HUES64 (cell line): ENCODE results near the gene GOLGA6B.
"Not testable (repeated sequence)": the region's sequence is repeated elsewhere in the genome, so short reads cannot be mapped to it uniquely, and the experiment has no call there.

Experiments
- H3K27ac ChIP-seq: 2 replicates; pipeline ENCODE4 v1.7.0; 2013; ENCODE audit warnings: low read depth, low read length, inconsistent platforms
- H3K27me3 ChIP-seq: 2 replicates; pipeline ENCODE4 v1.6.1; 2013; ENCODE audit warnings: mild to moderate bottlenecking, low read length; ENCODE audit not compliant: insufficient read depth
- H3K36me3 ChIP-seq: 2 replicates; pipeline ENCODE4 v1.6.1; 2013; ENCODE audit warnings: mild to moderate bottlenecking, low read length; ENCODE audit not compliant: insufficient read depth
- H3K4me1 ChIP-seq: 2 replicates; pipeline ENCODE4 v1.6.1; 2013; ENCODE audit warnings: mild to moderate bottlenecking, low read length, moderate library complexity; ENCODE audit not compliant: insufficient read depth
- H3K4me3 ChIP-seq: 2 replicates; pipeline ENCODE4 v1.5.1; 2013; ENCODE audit warnings: mild to moderate bottlenecking, low read length, moderate library complexity
- H3K9ac ChIP-seq: 2 replicates; pipeline ENCODE4 v1.6.1; 2013; ENCODE audit warnings: mild to moderate bottlenecking, low read depth, low read length
- H3K9me3 ChIP-seq: 2 replicates; pipeline ENCODE4 v1.6.1; 2013; ENCODE audit warnings: low read depth, low read length; ENCODE audit not compliant: insufficient read depth
- WGBS: fragments of 150-250, 120-280 bp; methylation state at CpG from one replicate; pipeline ENCODE4 v1.1.7; 2013; ENCODE audit warnings: missing lambda C conversion rate; 5-methylcytosine and 5-hydroxymethylcytosine counted together

GOLGA6B gene

DNA sequence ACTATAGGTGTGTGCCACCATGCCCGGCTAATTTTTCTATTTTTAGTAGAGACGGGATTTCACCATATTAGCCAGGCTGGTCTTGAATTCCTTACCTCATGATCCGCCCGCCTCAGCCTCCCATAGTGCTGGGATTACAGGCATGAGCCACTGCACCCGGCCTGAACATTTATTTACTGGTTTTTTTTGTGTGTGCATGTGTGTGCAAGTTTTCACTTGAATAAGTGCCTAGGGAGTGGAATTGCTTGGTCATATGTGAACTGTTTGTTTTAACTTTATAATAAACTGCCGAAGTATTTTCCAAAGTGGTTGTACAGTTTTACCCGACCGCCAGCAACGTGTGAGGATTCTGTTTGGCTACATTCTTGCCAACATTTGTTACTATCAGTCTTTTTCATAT, 45.6 kb downstream of the GOLGA6B start:
- H3K4me1 ChIP-seq, result no peaks in the 10 kb centered on the region
- 99% methylated on average over 9 of the region's 9 CpGs for WGBS
- no peak overlapping the region for H3K4me3 ChIP-seq
- H3K9ac ChIP-seq, result no peak overlapping the region
- H3K9me3 ChIP-seq, result no peaks in the 10 kb centered on the region
- no peaks in the 10 kb centered on the region for H3K36me3 ChIP-seq
- H3K27ac ChIP-seq, result no peak overlapping the region
- H3K27me3 ChIP-seq, result no peaks in the 10 kb centered on the region

GRCh38 chr15:72706266-72706665, 51.8 kb downstream of the GOLGA6B start:
- 95% methylated on average over 11 of the region's 11 CpGs for WGBS
- no peak overlapping the region for H3K4me3 ChIP-seq
- no peaks in the 10 kb centered on the region for H3K4me1 ChIP-seq
- no peak overlapping the region for H3K9ac ChIP-seq
- H3K9me3 ChIP-seq, result no peaks in the 10 kb centered on the region
- no peaks in the 10 kb centered on the region for H3K36me3 ChIP-seq
- H3K27ac ChIP-seq, result no peak overlapping the region
- no peaks in the 10 kb centered on the region for H3K27me3 ChIP-seq

DNA sequence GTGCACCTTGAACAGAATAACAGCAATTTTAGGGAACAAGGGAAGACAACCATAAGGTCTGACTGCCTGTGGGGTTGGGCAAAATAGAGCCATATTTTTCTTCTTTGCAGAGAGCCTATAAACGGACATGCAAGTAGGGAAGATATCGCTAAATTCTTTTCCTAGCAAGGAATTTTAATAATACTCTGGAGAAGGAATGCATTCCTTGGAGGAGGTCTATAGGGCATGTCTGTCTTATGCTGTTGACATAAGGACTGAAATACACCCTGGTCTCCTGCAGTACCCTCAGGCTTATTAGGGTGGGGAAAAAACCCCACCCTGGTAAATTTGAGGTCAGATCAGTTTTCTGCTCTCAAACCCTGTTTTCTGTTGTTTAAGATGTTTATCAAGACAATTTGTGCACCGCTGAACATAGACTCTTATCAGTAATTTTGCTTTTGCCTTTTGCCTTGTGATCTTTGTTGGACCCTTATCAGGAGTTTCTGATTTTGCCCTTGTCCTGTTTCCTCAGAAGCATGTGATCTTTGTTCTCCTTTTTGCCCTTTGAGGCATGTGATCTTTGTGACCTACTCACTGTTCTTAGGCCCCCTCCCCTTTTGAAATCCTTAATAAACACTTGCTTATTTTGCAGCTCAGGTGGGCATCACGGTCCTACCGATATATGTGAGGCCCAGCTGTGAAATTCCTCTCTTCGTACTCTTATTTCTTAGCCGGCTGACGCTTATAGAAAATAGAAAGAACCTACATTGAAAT, 54.2 kb downstream of the GOLGA6B start:
- H3K4me3 ChIP-seq, H3K9me3 ChIP-seq, H3K27me3 ChIP-seq, H3K27ac ChIP-seq, H3K9ac ChIP-seq, H3K4me1 ChIP-seq: not testable (repeated sequence)
- peaks cover 17% of the 10 kb centered on the region for H3K36me3 ChIP-seq
- 95% methylated on average over 8 of the region's 8 CpGs for WGBS
